GM10266 (cell line): ENCODE data around the gene TSTD1.
"Not testable (repeated sequence)": the region's sequence is repeated elsewhere in the genome, so short reads cannot be mapped to it uniquely, and the experiment has no call there.

Source experiments
- DNase-seq: peaks from one replicate; pipeline ENCODE4 v3.0.0; 2012; ENCODE audit errors: extremely low spot score
- CTCF ChIP-seq: IDR thresholded peaks from 2 replicates; pipeline ENCODE4 v1.5.1; 2012; ENCODE audit warnings: mild to moderate bottlenecking, low read depth; ENCODE audit not compliant: control insufficient read depth, insufficient read depth; ENCODE audit errors: missing control alignments

TSTD1 gene

GRCh38 chr1:161068306-161069234 lies 29.8 kb upstream of the TSTD1 start:
- DNase-seq: peak; percentile 86
- TF ChIP-seq CTCF: no peak

- no peak for DNase-seq
Measured at GRCh38 chr1:161066694-161067093, 27.9 kb upstream of the TSTD1 start.

GRCh38 chr1:161065681-161066080 lies 26.9 kb upstream of the TSTD1 start:
- not testable (repeated sequence) for DNase-seq

More at GRCh38 chr1:161066694-161067093, 27.9 kb upstream of the TSTD1 start:
- no peak for TF ChIP-seq CTCF

GRCh38 chr1:161063936-161064335 lies 25.2 kb upstream of the TSTD1 start:
- not testable (repeated sequence) for DNase-seq

- no peak for DNase-seq
- TF ChIP-seq CTCF: no peak
Measured at GRCh38 chr1:161061419-161061818, 22.7 kb upstream of the TSTD1 start.

- DNase-seq: no peak
- TF ChIP-seq CTCF: no peak
Measured at GRCh38 chr1:161059293-161059692, 20.5 kb upstream of the TSTD1 start.

GRCh38 chr1:161054805-161055204 lies 16.0 kb upstream of the TSTD1 start:
- DNase-seq: no peak
- peak; percentile 20 for TF ChIP-seq CTCF

GRCh38 chr1:161054232-161054631 lies 15.5 kb upstream of the TSTD1 start:
- no peak for DNase-seq
- no peak for TF ChIP-seq CTCF
